ENCODE data around the gene AJAP1. TPM values are rescaled to one million over a fixed set of nuclear protein-coding genes. Genes with fewer than 3 reads are reported as not detected.

Gene AJAP1
- total and polyA plus RNA-seq, 10 of the 15 experiments (the other 5 are each of a cell fraction or from before 2014, with no cell fraction given), result not detected

- no peak for TF ChIP-seq SMAD1 (IDR thresholded peaks at IDR 0.05; ENCODE audit: low read depth, partially characterized antibody)
- no peak for TF ChIP-seq RB1 (IDR thresholded peaks at IDR 0.05; ENCODE audit: borderline replicate concordance)
- TF ChIP-seq TBL1XR1 (IDR thresholded peaks at IDR 0.05; ENCODE audit: low read depth, low read length), result no peak
Measured at GRCh38 chr1:4664095-4664494, 9.7 kb downstream of the AJAP1 start (continued).

GRCh38 chr1:4664606-4665005, 10.2 kb downstream of the AJAP1 start:
- H3K27me3 ChIP-seq (replicated peaks in 1 of 2; ENCODE audit: control insufficient read depth in 2 of 2, insufficient read depth in 2 of 2, low read length in 1 of 2), result no peaks in the 10 kb centered on the region; a peak in 1 of 4 replicates
- no peak overlapping the region for H3K9ac ChIP-seq (ENCODE audit: control insufficient read depth, insufficient read depth, low read length)
- CTCF ChIA-PET, result no interaction called here
- no peaks in the 10 kb centered on the region for H3K79me2 ChIP-seq (ENCODE audit: control insufficient read depth, insufficient read depth, low read length)
- SMC1A ChIA-PET (ENCODE audit: uncharacterized antibody, unreplicated experiment), result no interaction called here
- intact Hi-C loops (cut with micrococcal nuclease; ENCODE audit: unreplicated experiment) (no loop called here), in situ Hi-C loops (cut with MboI) (no loop called here)
- no peak overlapping the region for H3K4me3 ChIP-seq
- TF ChIP-seq GABPA (IDR thresholded peaks at IDR 0.05; ENCODE audit: low read depth) (no peak), FOS (IDR thresholded peaks at IDR 0.05; ENCODE audit: borderline replicate concordance, extremely low read depth, insufficient read length) (no peak), TCF7 (IDR thresholded peaks at IDR 0.05; ENCODE audit: borderline replicate concordance) (no peak), MEF2A (IDR thresholded peaks at IDR 0.05; ENCODE audit: insufficient read depth, low read depth, low read length) (no peak), NFIC (IDR thresholded peaks at IDR 0.05; ENCODE audit: low read depth, low read length) (no peak), EGR1 (IDR thresholded peaks at IDR 0.05; ENCODE audit: borderline replicate concordance in 1 of 2, low read depth in 2 of 2, low read length in 2 of 2) (no peak), IRF4 (IDR thresholded peaks at IDR 0.05; ENCODE audit: low read depth, low read length) (no peak), BMI1 (IDR thresholded peaks at IDR 0.05; ENCODE audit: borderline replicate concordance) (no peak), CEBPB (IDR thresholded peaks at IDR 0.05; ENCODE audit: borderline replicate concordance in 1 of 2, low read depth in 2 of 2, low read length in 2 of 2) (no peak), HDAC6 (IDR thresholded peaks at IDR 0.05; ENCODE audit: unreplicated experiment) (no peak), ETV6 (conservative IDR thresholded peaks at IDR 0.05 in 1 of 2, IDR thresholded peaks at IDR 0.05 in 1 of 2; ENCODE audit: borderline replicate concordance in 1 of 2, low read depth in 1 of 2) (no peak), TCF12 (IDR thresholded peaks at IDR 0.05; ENCODE audit: low read depth, low read length) (no peak), TCF3 (IDR thresholded peaks at IDR 0.05; ENCODE audit: borderline replicate concordance, insufficient read depth, low read depth, low read length) (no peak)
- no peak overlapping the region for H3K4me2 ChIP-seq (ENCODE audit: control insufficient read depth, insufficient read depth)
- RAD21 ChIA-PET (ENCODE audit: unreplicated experiment), result no interaction called here
- no peaks in the 10 kb centered on the region for H3K9me3 ChIP-seq (replicated peaks; ENCODE audit: control insufficient read depth, insufficient read depth, low read length)
- ATAC-seq (no peak), FAIRE-seq (no peak), DNase-seq (ENCODE audit: low read depth, low spot score) (no peak)
- BruUV-seq (replicated peaks), result no TSS peak
- no peaks in the 10 kb centered on the region for H3K4me1 ChIP-seq (ENCODE audit: control insufficient read depth, insufficient read depth, low read length)
- H3K36me3 ChIP-seq (ENCODE audit: control insufficient read depth in 2 of 2, insufficient read depth in 2 of 2, low read length in 1 of 2), result no peaks in the 10 kb centered on the region
- POLR2A ChIA-PET, result no interaction called here
- H3K27ac ChIP-seq (ENCODE audit: control insufficient read depth, insufficient read depth), result no peak overlapping the region
- H4K20me1 ChIP-seq (ENCODE audit: control insufficient read depth, insufficient read depth), result no peaks in the 10 kb centered on the region
- no peak overlapping the region for H2AFZ ChIP-seq (ENCODE audit: control insufficient read depth, low read depth, low read length)
- WGBS (ENCODE audit: insufficient coverage, insufficient replicate concordance, low lambda C conversion rate, missing lambda C conversion rate), result 44% methylated on average over 8 of the region's 8 CpGs
